ENCODE results near the gene WDR46.

The WDR46 gene

DNA sequence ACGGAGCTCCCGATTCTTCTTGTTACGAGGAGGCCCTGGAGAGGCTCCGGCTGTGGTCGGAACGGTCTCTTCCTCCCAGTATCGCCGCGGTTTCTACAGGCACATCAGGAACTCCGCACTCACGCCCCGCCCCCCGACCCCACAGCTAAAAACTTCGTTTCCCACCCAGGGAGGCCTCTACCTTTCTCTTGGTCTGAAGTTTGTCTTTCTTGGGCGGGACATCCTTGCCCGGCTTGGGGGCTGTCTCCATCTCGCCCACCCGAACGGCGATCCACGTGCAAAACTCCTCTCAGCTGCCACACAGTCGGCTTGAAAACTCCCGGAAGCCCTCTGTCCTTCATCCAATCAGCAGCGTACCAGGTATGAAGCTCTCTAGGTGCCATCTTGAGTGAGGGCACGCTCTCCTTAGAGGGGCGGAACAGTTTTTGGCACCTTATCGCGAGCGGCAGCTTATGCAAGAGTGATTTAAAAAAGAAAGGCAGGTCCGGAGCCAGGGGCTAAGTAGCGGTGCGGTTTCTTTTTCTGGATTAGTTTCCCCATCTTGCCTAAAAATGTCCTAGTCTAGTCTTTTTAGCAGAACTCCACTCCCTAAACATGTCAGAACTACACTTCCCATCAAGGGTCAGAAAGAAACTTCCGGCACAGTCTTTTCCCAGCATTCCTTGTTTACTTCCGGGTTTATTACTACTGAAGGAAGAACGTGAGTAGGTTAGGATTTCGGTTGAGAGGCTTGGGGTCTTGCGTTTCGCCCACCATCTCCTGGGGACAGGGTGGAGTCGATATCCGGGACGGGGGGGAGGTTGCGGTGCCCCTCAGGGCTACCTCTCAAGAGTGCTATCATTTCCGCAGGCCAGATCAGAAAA, at the start of gene WDR46, which contains the start of gene PFDN6:
Gene WDR46 (minus strand): TSS at position 319 of the 863 bp plus-strand sequence. CDS start 69 bp downstream, at position 250.
Gene PFDN6 (plus strand): TSS at position 681 of the 863 bp plus-strand sequence. CDS start 256 bp downstream, outside the sequence.
- H3K36me3 ChIP-seq = peaks cover 33% of the 10 kb centered on the region

DNA sequence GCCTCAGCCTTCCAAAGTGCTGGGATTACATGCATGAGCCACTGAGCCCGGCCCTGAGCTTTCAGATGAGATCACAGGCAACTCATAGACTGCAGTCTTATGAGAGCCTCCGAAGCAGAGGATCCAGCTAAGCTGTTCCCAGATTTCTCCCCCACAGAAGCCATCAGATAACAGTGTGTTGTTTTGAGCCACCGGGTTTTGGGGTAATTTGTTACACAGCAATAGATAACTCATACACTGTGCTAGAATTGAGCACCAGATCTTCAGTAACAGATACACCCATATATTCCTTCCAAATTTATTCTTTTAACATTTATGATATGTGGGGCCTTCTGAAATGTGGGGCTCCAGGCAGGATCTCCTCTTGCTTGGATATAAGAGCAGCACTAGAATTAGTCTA, 47.5 kb upstream of the WDR46 start:
- TF ChIP-seq, protein P1, sequence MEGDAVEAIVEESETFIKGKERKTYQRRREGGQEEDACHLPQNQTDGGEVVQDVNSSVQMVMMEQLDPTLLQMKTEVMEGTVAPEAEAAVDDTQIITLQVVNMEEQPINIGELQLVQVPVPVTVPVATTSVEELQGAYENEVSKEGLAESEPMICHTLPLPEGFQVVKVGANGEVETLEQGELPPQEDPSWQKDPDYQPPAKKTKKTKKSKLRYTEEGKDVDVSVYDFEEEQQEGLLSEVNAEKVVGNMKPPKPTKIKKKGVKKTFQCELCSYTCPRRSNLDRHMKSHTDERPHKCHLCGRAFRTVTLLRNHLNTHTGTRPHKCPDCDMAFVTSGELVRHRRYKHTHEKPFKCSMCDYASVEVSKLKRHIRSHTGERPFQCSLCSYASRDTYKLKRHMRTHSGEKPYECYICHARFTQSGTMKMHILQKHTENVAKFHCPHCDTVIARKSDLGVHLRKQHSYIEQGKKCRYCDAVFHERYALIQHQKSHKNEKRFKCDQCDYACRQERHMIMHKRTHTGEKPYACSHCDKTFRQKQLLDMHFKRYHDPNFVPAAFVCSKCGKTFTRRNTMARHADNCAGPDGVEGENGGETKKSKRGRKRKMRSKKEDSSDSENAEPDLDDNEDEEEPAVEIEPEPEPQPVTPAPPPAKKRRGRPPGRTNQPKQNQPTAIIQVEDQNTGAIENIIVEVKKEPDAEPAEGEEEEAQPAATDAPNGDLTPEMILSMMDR (IDR thresholded peaks at IDR 0.05) = no peak
- H3K4me3 ChIP-seq (ENCODE audit: low read depth in 1 of 2, low read length in 1 of 2) = no peak overlapping the region
- no peaks in the 10 kb centered on the region for H3K9me3 ChIP-seq
- H3K36me3 ChIP-seq = no peaks in the 10 kb centered on the region
- H3K4me1 ChIP-seq (ENCODE audit: control insufficient read depth in 1 of 2, insufficient read depth in 1 of 2, low read depth in 1 of 2, low read length in 1 of 2) = no peaks in the 10 kb centered on the region
- H3K27ac ChIP-seq = no peak overlapping the region
- H3K27me3 ChIP-seq = no peaks in the 10 kb centered on the region

More for the DNA sequence above, at the start of gene WDR46, which contains the start of gene PFDN6:
- Histone ChIP-seq H3K9me3 (no peaks in the 10 kb centered on the region), H3K27ac (peak within 1 kb of the TSS; percentile 78), H3K27me3 (no peaks in the 10 kb centered on the region), H3K4me1 (ENCODE audit: control insufficient read depth in 1 of 2, insufficient read depth in 1 of 2, low read depth in 1 of 2, low read length in 1 of 2) (peaks cover 22 to 23% of the 10 kb centered on the region in 2 experiments), H3K4me3 (ENCODE audit: low read depth in 1 of 2, low read length in 1 of 2) (peak within 1 kb of the TSS; percentile 98 to 99)
- TF ChIP-seq, protein P1 (IDR thresholded peaks at IDR 0.05) = peak; percentile 6

GRCh38 chr6:33335916-33336315, 46.9 kb upstream of the WDR46 start:
- Histone ChIP-seq H3K4me3 (ENCODE audit: low read depth in 1 of 2, low read length in 1 of 2) (no peak overlapping the region), H3K9me3 (no peaks in the 10 kb centered on the region), H3K27ac (no peak overlapping the region), H3K4me1 (ENCODE audit: control insufficient read depth in 1 of 2, insufficient read depth in 1 of 2, low read depth in 1 of 2, low read length in 1 of 2) (no peaks in the 10 kb centered on the region), H3K27me3 (no peaks in the 10 kb centered on the region), H3K36me3 (no peaks in the 10 kb centered on the region)
- TF ChIP-seq, protein P1 (IDR thresholded peaks at IDR 0.05) = no peak

DNA sequence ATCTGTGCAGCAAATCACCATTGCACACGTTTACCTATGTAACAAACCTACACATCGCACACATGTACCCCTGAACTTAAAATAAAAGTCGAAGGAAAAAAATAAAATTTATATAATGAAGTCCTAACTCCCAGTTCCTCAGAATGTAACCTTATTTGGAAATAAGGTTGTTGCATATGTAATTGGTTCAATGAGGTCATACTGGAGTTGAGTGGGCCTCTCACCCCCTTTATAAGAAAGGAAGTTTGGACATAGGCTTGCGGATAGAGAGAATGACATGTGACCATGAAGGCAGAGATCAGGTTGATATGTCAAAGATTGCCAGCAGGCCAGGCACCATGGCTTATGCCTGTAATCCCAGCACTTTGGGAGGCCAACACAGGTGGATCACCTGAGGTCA, 44.6 kb upstream of the WDR46 start:
- Histone ChIP-seq H3K4me3 (ENCODE audit: low read depth in 1 of 2, low read length in 1 of 2) (no peak overlapping the region), H3K9me3 (no peaks in the 10 kb centered on the region), H3K27me3 (no peaks in the 10 kb centered on the region), H3K27ac (no peak overlapping the region), H3K36me3 (no peaks in the 10 kb centered on the region), H3K4me1 (ENCODE audit: control insufficient read depth in 1 of 2, insufficient read depth in 1 of 2, low read depth in 1 of 2, low read length in 1 of 2) (no peaks in the 10 kb centered on the region)
- TF ChIP-seq, protein P1 (IDR thresholded peaks at IDR 0.05) = no peak

GRCh38 chr6:33330736-33331135, 41.7 kb upstream of the WDR46 start:
- no peaks in the 10 kb centered on the region for H3K27me3 ChIP-seq

More at GRCh38 chr6:33330736-33331135, 41.7 kb upstream of the WDR46 start:
- H3K27ac ChIP-seq = no peak overlapping the region
- TF ChIP-seq, protein P1 (IDR thresholded peaks at IDR 0.05) = no peak
- H3K9me3 ChIP-seq = no peaks in the 10 kb centered on the region
- H3K4me1 ChIP-seq (ENCODE audit: control insufficient read depth in 1 of 2, insufficient read depth in 1 of 2, low read depth in 1 of 2, low read length in 1 of 2) = no peaks in the 10 kb centered on the region
- no peaks in the 10 kb centered on the region for H3K36me3 ChIP-seq
- no peak overlapping the region for H3K4me3 ChIP-seq (ENCODE audit: low read depth in 1 of 2, low read length in 1 of 2)
